ENCODE measurements around the gene ZNF740.

The ZNF740 gene

DNA sequence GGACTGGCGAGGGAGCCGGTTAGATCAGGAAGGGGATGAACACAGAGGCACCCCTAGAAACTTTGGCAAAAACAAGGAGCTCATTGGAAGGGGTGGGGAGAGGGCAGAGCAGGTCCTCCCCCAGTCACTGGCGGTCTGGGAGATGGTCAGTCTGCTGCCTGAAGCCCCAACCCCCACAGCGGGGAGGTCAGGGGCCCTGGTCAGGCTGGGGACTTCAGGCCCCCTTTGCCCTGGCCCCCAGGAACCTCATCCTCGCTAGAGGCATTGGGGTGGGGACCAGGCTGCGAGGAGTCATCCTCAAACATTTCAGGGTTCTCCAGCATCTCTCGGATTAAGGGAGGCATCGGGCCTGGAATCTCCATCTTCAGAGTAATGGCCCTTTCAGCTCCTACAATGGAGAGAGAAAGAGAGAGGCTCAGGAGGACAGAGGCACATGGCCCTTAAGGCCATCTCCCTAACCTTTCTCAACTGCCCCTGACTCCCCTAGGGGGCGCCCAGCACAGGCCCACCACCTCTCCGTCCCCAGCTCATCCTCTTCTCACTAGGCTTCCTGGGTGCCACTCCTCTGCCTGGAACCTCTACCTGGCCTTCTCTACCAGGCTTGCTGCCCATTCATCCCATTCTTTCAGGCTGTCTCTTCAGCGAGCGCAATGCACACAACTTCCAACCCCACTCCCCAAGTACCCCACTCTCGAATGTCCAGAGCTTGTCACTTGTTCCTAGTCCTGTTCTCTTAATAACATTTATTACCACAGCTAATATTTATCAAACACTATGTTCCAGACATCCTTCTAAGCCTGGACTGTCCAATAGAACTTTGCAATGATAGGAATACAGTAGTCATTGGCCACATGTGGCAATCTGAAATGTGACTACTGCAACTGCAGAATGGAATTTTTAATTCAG is 31.2 kb downstream of the ZNF740 start:
- DNase-seq, result no peak
- TF ChIP-seq, protein P1, sequence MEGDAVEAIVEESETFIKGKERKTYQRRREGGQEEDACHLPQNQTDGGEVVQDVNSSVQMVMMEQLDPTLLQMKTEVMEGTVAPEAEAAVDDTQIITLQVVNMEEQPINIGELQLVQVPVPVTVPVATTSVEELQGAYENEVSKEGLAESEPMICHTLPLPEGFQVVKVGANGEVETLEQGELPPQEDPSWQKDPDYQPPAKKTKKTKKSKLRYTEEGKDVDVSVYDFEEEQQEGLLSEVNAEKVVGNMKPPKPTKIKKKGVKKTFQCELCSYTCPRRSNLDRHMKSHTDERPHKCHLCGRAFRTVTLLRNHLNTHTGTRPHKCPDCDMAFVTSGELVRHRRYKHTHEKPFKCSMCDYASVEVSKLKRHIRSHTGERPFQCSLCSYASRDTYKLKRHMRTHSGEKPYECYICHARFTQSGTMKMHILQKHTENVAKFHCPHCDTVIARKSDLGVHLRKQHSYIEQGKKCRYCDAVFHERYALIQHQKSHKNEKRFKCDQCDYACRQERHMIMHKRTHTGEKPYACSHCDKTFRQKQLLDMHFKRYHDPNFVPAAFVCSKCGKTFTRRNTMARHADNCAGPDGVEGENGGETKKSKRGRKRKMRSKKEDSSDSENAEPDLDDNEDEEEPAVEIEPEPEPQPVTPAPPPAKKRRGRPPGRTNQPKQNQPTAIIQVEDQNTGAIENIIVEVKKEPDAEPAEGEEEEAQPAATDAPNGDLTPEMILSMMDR (IDR thresholded peaks at IDR 0.05), result peak; percentile 39
- Mint-ChIP-seq H3K9me3 (no peaks in the 10 kb centered on the region), H3K27me3 (ENCODE audit: low read depth, poor library complexity) (peaks cover 10% of the 10 kb centered on the region), H3K4me1 (peaks cover 40% of the 10 kb centered on the region), H3K4me3 (no peak overlapping the region), H3K36me3 (ENCODE audit: low read depth) (peaks cover 13% of the 10 kb centered on the region), H3K27ac (peak overlapping the region; percentile 45)

- Mint-ChIP-seq H3K27me3 (ENCODE audit: low read depth, poor library complexity) (peaks cover 1% of the 10 kb centered on the region), H3K9me3 (no peaks in the 10 kb centered on the region), H3K27ac (no peak overlapping the region), H3K4me3 (no peak overlapping the region), H3K36me3 (ENCODE audit: low read depth) (peaks cover 13% of the 10 kb centered on the region), H3K4me1 (peaks cover 52% of the 10 kb centered on the region)
- no peak for DNase-seq
- TF ChIP-seq, protein P1 (IDR thresholded peaks at IDR 0.05), result no peak
Measured at GRCh38 chr12:53212931-53213330, 32.4 kb downstream of the ZNF740 start.

GRCh38 chr12:53213348-53213747 is 32.8 kb downstream of the ZNF740 start:
- no peaks in the 10 kb centered on the region for H3K27me3 Mint-ChIP-seq (ENCODE audit: low read depth, poor library complexity)
- no peak overlapping the region for H3K4me3 Mint-ChIP-seq
- H3K36me3 Mint-ChIP-seq (ENCODE audit: low read depth), result peaks cover 13% of the 10 kb centered on the region
- TF ChIP-seq, protein P1 (IDR thresholded peaks at IDR 0.05), result peak; percentile 91
- H3K27ac Mint-ChIP-seq, result no peak overlapping the region
- DNase-seq, result peak; percentile 96
- H3K9me3 Mint-ChIP-seq, result no peaks in the 10 kb centered on the region
- peaks cover 53% of the 10 kb centered on the region for H3K4me1 Mint-ChIP-seq

DNA sequence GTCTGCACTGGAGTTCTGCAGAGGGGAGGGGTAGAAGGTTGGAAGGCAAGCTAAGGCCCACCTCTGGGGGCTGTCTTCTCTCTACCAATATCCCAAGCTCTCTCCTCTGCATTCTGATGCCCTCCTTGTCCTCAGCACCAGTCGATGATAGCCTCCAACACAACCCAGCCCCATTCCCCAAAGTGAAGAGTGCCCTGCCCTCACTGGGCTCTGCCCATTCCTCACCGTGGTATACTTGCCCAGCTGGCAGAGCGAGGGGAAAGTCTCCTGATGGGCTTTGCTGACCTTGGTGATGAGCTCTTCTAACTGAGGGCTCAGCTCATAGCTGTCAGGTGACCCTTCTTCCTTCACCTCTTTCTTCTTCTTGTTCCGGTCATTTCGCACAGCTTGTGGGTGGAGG is 33.7 kb downstream of the ZNF740 start:
- no peaks in the 10 kb centered on the region for H3K9me3 Mint-ChIP-seq
- peaks cover 53% of the 10 kb centered on the region for H3K4me1 Mint-ChIP-seq
- H3K27ac Mint-ChIP-seq, result no peak overlapping the region
- H3K36me3 Mint-ChIP-seq (ENCODE audit: low read depth), result peaks cover 13% of the 10 kb centered on the region
- no peak overlapping the region for H3K4me3 Mint-ChIP-seq
- DNase-seq, result no peak
- H3K27me3 Mint-ChIP-seq (ENCODE audit: low read depth, poor library complexity), result no peaks in the 10 kb centered on the region
- TF ChIP-seq, protein P1 (IDR thresholded peaks at IDR 0.05), result no peak

GRCh38 chr12:53214687-53215455 is 34.3 kb downstream of the ZNF740 start:
- H3K27me3 Mint-ChIP-seq (ENCODE audit: low read depth, poor library complexity), result no peaks in the 10 kb centered on the region
- no peak overlapping the region for H3K27ac Mint-ChIP-seq
- no peak for DNase-seq
- H3K9me3 Mint-ChIP-seq, result no peaks in the 10 kb centered on the region
- H3K4me1 Mint-ChIP-seq, result peaks cover 59% of the 10 kb centered on the region
- TF ChIP-seq, protein P1 (IDR thresholded peaks at IDR 0.05), result no peak
- H3K4me3 Mint-ChIP-seq, result no peak overlapping the region
- peaks cover 13% of the 10 kb centered on the region for H3K36me3 Mint-ChIP-seq (ENCODE audit: low read depth)
